Cardiac ventricle fibroblast (primary cell): ENCODE data around the gene SMIM26. TPM values are rescaled to one million over a fixed set of nuclear protein-coding genes. Genes with fewer than 3 reads are reported as not detected.

Source experiments
- total RNA-seq: library from RNA; depleted of rRNA; stranded (reverse); fragments of >200 nt; gene quantifications from 2 replicates; pipeline ENCODE4 v1.2.3, GENCODE V29; 2015

Gene SMIM26, protein sequence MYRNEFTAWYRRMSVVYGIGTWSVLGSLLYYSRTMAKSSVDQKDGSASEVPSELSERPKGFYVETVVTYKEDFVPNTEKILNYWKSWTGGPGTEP
- 102 and 116 TPM in 2 replicates for total RNA-seq

DNA sequence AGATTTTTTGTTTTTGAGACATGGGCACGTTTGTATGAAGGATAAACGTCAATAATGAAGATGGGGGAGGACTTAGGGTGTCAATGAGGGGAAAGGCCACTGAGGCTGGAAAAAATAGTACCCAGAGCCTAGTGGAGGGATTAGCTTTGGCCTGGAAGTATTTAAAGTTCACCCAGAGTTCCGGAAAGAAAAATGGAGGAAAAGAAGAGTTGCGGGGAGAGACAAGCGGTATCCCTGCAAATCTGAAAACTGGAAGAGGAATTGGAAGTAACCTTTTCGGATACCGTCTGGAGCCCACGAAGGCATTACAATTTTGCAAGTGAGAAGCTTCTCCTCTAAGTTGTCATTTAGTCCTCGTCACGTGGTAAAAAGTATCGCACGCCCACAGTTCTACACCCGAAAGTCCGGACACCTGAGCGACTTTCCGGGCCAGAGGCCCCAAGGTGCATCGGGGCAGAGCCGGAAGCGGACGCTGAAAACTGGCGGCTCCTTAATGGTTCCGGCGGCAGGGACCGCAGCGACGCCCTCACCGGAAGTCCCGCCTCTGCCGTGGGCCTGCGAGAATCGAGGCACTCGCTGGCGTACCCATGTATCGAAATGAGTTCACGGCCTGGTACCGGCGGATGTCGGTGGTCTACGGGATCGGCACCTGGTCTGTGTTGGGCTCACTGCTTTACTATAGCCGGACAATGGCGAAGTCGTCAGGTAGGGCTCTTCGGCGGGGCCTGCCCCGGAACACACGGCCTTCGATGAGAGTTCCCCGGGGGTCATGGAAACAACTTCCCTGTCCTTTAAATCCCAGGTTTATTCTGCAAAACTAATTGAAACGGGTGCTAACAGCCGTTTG is at the start of gene SMIM26:
Gene SMIM26 (plus strand): TSS at position 541 of the 847 bp plus-strand sequence. CDS start 47 bp downstream, at position 588.

DNA sequence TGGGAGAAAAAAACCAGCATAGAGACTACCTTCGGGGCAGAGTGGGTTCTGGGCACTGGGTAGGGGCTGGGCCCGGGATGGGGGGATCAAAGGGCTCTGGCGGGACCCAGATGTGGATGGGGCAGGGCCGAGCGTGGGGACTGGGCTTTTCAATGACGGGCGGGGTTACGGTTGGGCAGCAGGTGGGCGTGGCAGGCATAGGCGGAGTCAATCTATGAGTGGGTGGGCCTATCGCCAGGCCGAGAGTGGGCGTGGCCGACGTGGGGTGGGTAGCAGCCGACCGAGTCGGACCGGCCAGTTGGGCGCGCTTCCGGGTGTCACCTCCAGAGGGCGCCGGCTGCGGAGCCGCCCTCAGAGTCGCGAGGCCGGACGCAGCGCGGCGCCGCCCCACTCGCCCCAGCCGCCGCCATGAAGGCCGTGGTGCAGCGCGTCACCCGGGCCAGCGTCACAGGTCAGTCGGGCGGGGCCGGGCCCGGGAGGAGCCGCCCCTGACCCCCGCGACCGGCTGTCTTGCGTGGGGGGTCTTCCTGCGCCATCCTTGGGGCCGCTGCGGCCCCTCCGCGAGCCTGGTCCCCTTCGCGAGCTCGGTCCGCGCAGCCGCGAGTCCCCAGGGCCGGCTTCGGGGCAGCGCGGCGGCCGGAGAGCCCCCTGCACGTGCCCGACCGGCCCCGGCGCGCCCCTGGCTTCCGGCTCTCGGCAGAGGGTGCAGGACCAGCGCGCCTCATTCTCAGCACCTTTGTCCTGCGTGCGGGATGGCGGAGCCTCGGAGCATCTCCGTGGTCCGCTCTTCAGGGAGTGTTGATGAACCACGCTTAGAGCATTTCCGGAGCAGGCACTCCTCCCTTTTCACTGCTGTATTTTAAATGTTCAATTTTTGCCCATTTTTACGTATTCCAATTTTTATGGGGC is 20.7 kb downstream of the SMIM26 start, which contains the start of gene DTD1:
Gene DTD1 (plus strand): TSS at position 390 of the 909 bp plus-strand sequence. CDS start 19 bp downstream, at position 409.

Other genes starting within 250 kb of the SMIM26 start
- 0.19 and 1.8 TPM in 2 replicates for gene DZANK1, start 100.4 kb upstream of the SMIM26 start, total RNA-seq
- 4.9 TPM in 2 replicates for gene POLR3F, start 100.0 kb upstream of the SMIM26 start, total RNA-seq
- 11.1 and 15.2 TPM in 2 replicates for gene RBBP9, start 70.2 kb upstream of the SMIM26 start, total RNA-seq
- gene SEC23B, start 59.5 kb upstream of the SMIM26 start, total RNA-seq = 20.5 and 22.0 TPM in 2 replicates
- gene DTD1, start 20.6 kb downstream of the SMIM26 start, total RNA-seq = 29.3 and 31.2 TPM in 2 replicates
- gene SCP2D1, start 246.4 kb downstream of the SMIM26 start, total RNA-seq = not detected in 2 replicates